Fibroblast of pulmonary artery (primary cell): ENCODE measurements around the gene SHISA3.

ENCODE experiments used
- DNase-seq: peaks from one replicate; pipeline ENCODE4 v3.0.0-alpha.2; 2010; ENCODE audit warnings: low read depth
- H3K4me3 ChIP-seq: replicated peaks from 2 replicates; pipeline ENCODE4 v1.5.1; 2011; ENCODE audit warnings: low read depth, mild to moderate bottlenecking, control low read depth, low read length, moderate library complexity
- CTCF ChIP-seq: IDR thresholded peaks from 2 replicates; pipeline ENCODE4 v1.5.1; 2011; ENCODE audit warnings: mild to moderate bottlenecking, control low read depth, low read length, inconsistent platforms; ENCODE audit errors: missing control alignments

The SHISA3 gene

GRCh38 chr4:42398871-42399331 is 1.6 kb downstream of the SHISA3 start:
- DNase-seq, result no peak
- H3K4me3 ChIP-seq, result peak overlapping the region; percentile 65
- TF ChIP-seq CTCF, result no peak

- TF ChIP-seq CTCF, result no peak
- H3K4me3 ChIP-seq, result peak overlapping the region; percentile 65
- DNase-seq, result no peak
Observed at GRCh38 chr4:42399393-42399792, 2.1 kb downstream of the SHISA3 start.

GRCh38 chr4:42401171-42401570 is 3.9 kb downstream of the SHISA3 start:
- DNase-seq, result no peak
- no peak overlapping the region for H3K4me3 ChIP-seq
- peak; percentile 14 for TF ChIP-seq CTCF

GRCh38 chr4:42404001-42404400 is 6.7 kb downstream of the SHISA3 start:
- H3K4me3 ChIP-seq, result no peak overlapping the region
- TF ChIP-seq CTCF, result peak; percentile 8
- DNase-seq, result no peak

GRCh38 chr4:42410446-42410845 is 13.2 kb downstream of the SHISA3 start:
- no peak for TF ChIP-seq CTCF
- H3K4me3 ChIP-seq, result no peak overlapping the region
- no peak for DNase-seq

- no peak for TF ChIP-seq CTCF
- peak; percentile 89 for DNase-seq
- H3K4me3 ChIP-seq, result peak overlapping the region; percentile 20
Observed at GRCh38 chr4:42411803-42412202, 14.5 kb downstream of the SHISA3 start.

GRCh38 chr4:42412251-42412650 is 15.0 kb downstream of the SHISA3 start:
- H3K4me3 ChIP-seq, result peak overlapping the region; percentile 20
- peak; percentile 97 for DNase-seq
- no peak for TF ChIP-seq CTCF
